ENCODE results near the gene SPINK5.
A peak's percentile ranks its signal among the peaks of the same experiment; 100 is the strongest.

The SPINK5 gene

GRCh38 chr5:148186248-148187003, 122.6 kb downstream of the SPINK5 start:
- TF ChIP-seq, protein P1, sequence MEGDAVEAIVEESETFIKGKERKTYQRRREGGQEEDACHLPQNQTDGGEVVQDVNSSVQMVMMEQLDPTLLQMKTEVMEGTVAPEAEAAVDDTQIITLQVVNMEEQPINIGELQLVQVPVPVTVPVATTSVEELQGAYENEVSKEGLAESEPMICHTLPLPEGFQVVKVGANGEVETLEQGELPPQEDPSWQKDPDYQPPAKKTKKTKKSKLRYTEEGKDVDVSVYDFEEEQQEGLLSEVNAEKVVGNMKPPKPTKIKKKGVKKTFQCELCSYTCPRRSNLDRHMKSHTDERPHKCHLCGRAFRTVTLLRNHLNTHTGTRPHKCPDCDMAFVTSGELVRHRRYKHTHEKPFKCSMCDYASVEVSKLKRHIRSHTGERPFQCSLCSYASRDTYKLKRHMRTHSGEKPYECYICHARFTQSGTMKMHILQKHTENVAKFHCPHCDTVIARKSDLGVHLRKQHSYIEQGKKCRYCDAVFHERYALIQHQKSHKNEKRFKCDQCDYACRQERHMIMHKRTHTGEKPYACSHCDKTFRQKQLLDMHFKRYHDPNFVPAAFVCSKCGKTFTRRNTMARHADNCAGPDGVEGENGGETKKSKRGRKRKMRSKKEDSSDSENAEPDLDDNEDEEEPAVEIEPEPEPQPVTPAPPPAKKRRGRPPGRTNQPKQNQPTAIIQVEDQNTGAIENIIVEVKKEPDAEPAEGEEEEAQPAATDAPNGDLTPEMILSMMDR (IDR thresholded peaks at IDR 0.05; ENCODE audit: low read depth, low read length) = no peak
- DNase-seq (ENCODE audit: low read depth in 2 of 2) = peak; percentile 74 to 89
- H3K4me3 ChIP-seq (replicated peaks in 1 of 2; ENCODE audit: low read depth in 2 of 2, low read length in 2 of 2) = no peak overlapping the region
